Left lung (tissue), 10 donors: ENCODE measurements around the gene NPDC1. TPM values are rescaled to one million over a fixed set of nuclear protein-coding genes. Genes with fewer than 3 reads are reported as not detected.

Experiments
- ATAC-seq: fragments of 200-7000 bp; cut with Tn5 transposase; one replicate; pipeline ENCODE4 v1.9.1; 2020; ENCODE audit warnings: moderate library complexity
- DNase-seq, 4 donors: peaks; one replicate each; pipeline ENCODE4 v3.0.0-alpha.2; 2013 to 2020
- H3K27ac ChIP-seq, 2 donors: fragments of 200-600 bp; sonication (generic) in 1 of 2; one replicate each; pipeline versions ENCODE4 v1.5.0 to v1.8.0; 2020 to 2021
- H3K27me3 ChIP-seq, 2 donors: fragments of 200-600 bp; sonication (generic) in 1 of 2; one replicate each; pipeline versions ENCODE4 v1.5.0 to v1.8.0; 2020 to 2021
- H3K36me3 ChIP-seq, 2 donors: fragments of 200-600 bp; sonication (generic) in 1 of 2; one replicate each; pipeline versions ENCODE4 v1.5.0 to v1.8.0; 2020 to 2021
- H3K4me1 ChIP-seq, 2 donors: fragments of 200-600 bp; one replicate each; pipeline ENCODE4 v1.8.0; 2021
- H3K4me3 ChIP-seq, 2 donors: fragments of 200-600 bp; sonication (generic) in 1 of 2; one replicate each; pipeline versions ENCODE4 v1.5.0 to v1.8.0; 2020 to 2021; ENCODE audit warnings: mild to moderate bottlenecking in 1 of 2
- H3K9me3 ChIP-seq, 2 donors: fragments of 200-600 bp; sonication (generic) in 1 of 2; one replicate each; pipeline versions ENCODE4 v1.5.0 to v1.8.0; 2020 to 2021
- CTCF ChIP-seq, 2 donors: fragments of 200-600 bp; sonication (generic) in 1 of 2; IDR thresholded peaks; one replicate each; pipeline versions ENCODE4 v1.5.0 to v1.8.0; 2021; ENCODE audit warnings: antibody characterized with exemption in 2 of 2
- intact Hi-C, 2 donors: fragments of 100-400 bp; cut with DNase I; formaldehyde crosslinking; loops; one replicate each; pipeline versions ENCODE4 v1.11.2 to v1.14.2; 2022
- polyA plus RNA-seq, 6 donors: library from polyadenylated mRNA; unstranded; fragments of 120-200 nt; gene quantifications; one replicate each; pipeline ENCODE4 v1.2.1, GENCODE V29; 2013; ENCODE audit not compliant: insufficient read length in 6 of 6
- total RNA-seq, 2 donors: library from RNA; stranded (reverse); fragmentation: NEBNext Ultra II Directional; extraction: Animal tissue kit (Norgen Biotek cat#: 25700); gene quantifications; one replicate each; pipeline ENCODE4 v1.2.1, GENCODE V29; 2021
- donor health status: DM: no; HTN: yes; CAD: no.
- donor health status: DM: no; HTN: no; CAD: no.

Gene NPDC1
- total and polyA plus RNA-seq, 8 donors: 24.4 to 105 (median 31.7) TPM

- no peak for DNase-seq
These were observed 27.0 kb downstream of the NPDC1 start for GRCh38 chr9:137018761-137019559.

GRCh38 chr9:137017791-137018497 is 28.0 kb downstream of the NPDC1 start:
- DNase-seq (no peak), ATAC-seq (no peak)
- intact Hi-C loops: no loop called here
- no peak for TF ChIP-seq CTCF (IDR thresholded peaks at IDR 0.05)
- peaks cover 0 to 66% of the 10 kb centered on the region in 2 donors for H3K36me3 ChIP-seq
- H3K27me3 ChIP-seq: no peaks in the 10 kb centered on the region
- H3K4me3 ChIP-seq: no peak overlapping the region
- no peak overlapping the region for H3K27ac ChIP-seq
- H3K9me3 ChIP-seq: no peaks in the 10 kb centered on the region
- no peaks in the 10 kb centered on the region for H3K4me1 ChIP-seq

More at GRCh38 chr9:137018761-137019559, 27.0 kb downstream of the NPDC1 start:
- no peak for TF ChIP-seq CTCF (IDR thresholded peaks at IDR 0.05)
- no peaks in the 10 kb centered on the region for H3K4me1 ChIP-seq
- H3K36me3 ChIP-seq: peaks cover 0 to 56% of the 10 kb centered on the region in 2 donors
- H3K27ac ChIP-seq: no peak overlapping the region
- H3K27me3 ChIP-seq: no peaks in the 10 kb centered on the region
- intact Hi-C loops: no loop called here
- no peaks in the 10 kb centered on the region for H3K9me3 ChIP-seq
- H3K4me3 ChIP-seq: no peak overlapping the region
- no peak for ATAC-seq

GRCh38 chr9:137017071-137017470 is 28.9 kb downstream of the NPDC1 start:
- Histone ChIP-seq H3K4me1 (no peaks in the 10 kb centered on the region), H3K27me3 (no peaks in the 10 kb centered on the region), H3K9me3 (no peaks in the 10 kb centered on the region), H3K4me3 (no peak overlapping the region), H3K27ac (no peak overlapping the region), H3K36me3 (peaks cover 0 to 75% of the 10 kb centered on the region in 2 donors)
- ATAC-seq: no peak
- DNase-seq: no peak
- intact Hi-C loops: no loop called here
- no peak for TF ChIP-seq CTCF (IDR thresholded peaks at IDR 0.05)

- H3K27ac ChIP-seq: no peak overlapping the region
- no peak for DNase-seq
- intact Hi-C loops: no loop called here
- H3K36me3 ChIP-seq: peaks cover 0 to 81% of the 10 kb centered on the region in 2 donors
- TF ChIP-seq CTCF (IDR thresholded peaks at IDR 0.05): no peak
- H3K4me3 ChIP-seq: no peak overlapping the region
- no peaks in the 10 kb centered on the region for H3K4me1 ChIP-seq
- no peaks in the 10 kb centered on the region for H3K27me3 ChIP-seq
- ATAC-seq: no peak
- no peaks in the 10 kb centered on the region for H3K9me3 ChIP-seq
These were observed 29.5 kb downstream of the NPDC1 start for GRCh38 chr9:137016436-137016835.

GRCh38 chr9:137015976-137016375 is 30.0 kb downstream of the NPDC1 start:
- H3K4me1 ChIP-seq: no peaks in the 10 kb centered on the region
- H3K27ac ChIP-seq: no peak overlapping the region
- H3K9me3 ChIP-seq: no peaks in the 10 kb centered on the region
- no peaks in the 10 kb centered on the region for H3K27me3 ChIP-seq
- no peak for TF ChIP-seq CTCF (IDR thresholded peaks at IDR 0.05)
- no peak overlapping the region for H3K4me3 ChIP-seq
- intact Hi-C loops: no loop called here
- ATAC-seq (no peak), DNase-seq (no peak)
- H3K36me3 ChIP-seq: peaks cover 0 to 80% of the 10 kb centered on the region in 2 donors
